Neural cell (in vitro differentiated cells): ENCODE data around the gene SPATA9.

ENCODE experiments used
- CTCF ChIP-seq: fragments of 450-650 bp; IDR thresholded peaks from 2 replicates; pipeline ENCODE4 v1.5.1; 2014; ENCODE audit warnings: antibody characterized with exemption, mild to moderate bottlenecking, moderate library complexity; ENCODE audit not compliant: poor library complexity, severe bottlenecking
- EP300 ChIP-seq: fragments of 450-650 bp; conservative IDR thresholded peaks from 2 replicates; pipeline ENCODE4 v1.6.1; 2014; ENCODE audit warnings: antibody characterized with exemption, mild to moderate bottlenecking, moderate library complexity; ENCODE audit not compliant: poor library complexity, severe bottlenecking
- EZH2 ChIP-seq: fragments of 200-600, 300-800 bp; shearing (Covaris generic), sonication (generic); IDR thresholded peaks from 2 replicates; pipeline ENCODE4 v1.6.1; 2014; ENCODE audit warnings: antibody characterized with exemption, low read length, borderline replicate concordance, mild to moderate bottlenecking; ENCODE audit not compliant: insufficient read depth, poor library complexity, severe bottlenecking
- MXI1 ChIP-seq: fragments of 450-650 bp; conservative IDR thresholded peaks from 2 replicates; pipeline ENCODE4 v1.6.1; 2014; ENCODE audit warnings: antibody characterized with exemption, mild to moderate bottlenecking; ENCODE audit not compliant: poor library complexity, severe bottlenecking
- POLR2AphosphoS5 ChIP-seq: IDR thresholded peaks from 2 replicates; pipeline ENCODE4 v1.6.1; 2012
- REST ChIP-seq: IDR thresholded peaks from 2 replicates; pipeline ENCODE4 v1.6.1; 2012; ENCODE audit warnings: borderline replicate concordance
- SMC3 ChIP-seq: fragments of 450-650 bp; conservative IDR thresholded peaks from 2 replicates; pipeline ENCODE4 v1.6.1; 2014; ENCODE audit warnings: antibody characterized with exemption, mild to moderate bottlenecking, moderate library complexity; ENCODE audit not compliant: poor library complexity
- TAF1 ChIP-seq: IDR thresholded peaks from 2 replicates; pipeline ENCODE4 v1.6.1; 2012; ENCODE audit warnings: low read depth

- TF ChIP-seq CTCF: no peak
- TF ChIP-seq MXI1: no peak
- TF ChIP-seq REST: no peak
- no peak for TF ChIP-seq POLR2AphosphoS5
- no peak for TF ChIP-seq TAF1
- no peak for TF ChIP-seq SMC3
- TF ChIP-seq EP300: no peak
- TF ChIP-seq EZH2: no peak
Measured at GRCh38 chr5:95626701-95627100, 56.1 kb downstream of the SPATA9 start.
